Fibroblast of pulmonary artery (primary cell): Measurements from ENCODE around the gene ZNF425.

Source experiments
- DNase-seq: peaks from one replicate; pipeline ENCODE4 v3.0.0-alpha.2; 2010; ENCODE audit warnings: low read depth
- H3K4me3 ChIP-seq: replicated peaks from 2 replicates; pipeline ENCODE4 v1.5.1; 2011; ENCODE audit warnings: low read depth, mild to moderate bottlenecking, control low read depth, low read length, moderate library complexity
- TF ChIP-seq, protein P1 (sequence below): IDR thresholded peaks from 2 replicates; pipeline ENCODE4 v1.5.1; 2011; ENCODE audit warnings: mild to moderate bottlenecking, control low read depth, low read length, inconsistent platforms; ENCODE audit errors: missing control alignments

Gene ZNF425, protein sequence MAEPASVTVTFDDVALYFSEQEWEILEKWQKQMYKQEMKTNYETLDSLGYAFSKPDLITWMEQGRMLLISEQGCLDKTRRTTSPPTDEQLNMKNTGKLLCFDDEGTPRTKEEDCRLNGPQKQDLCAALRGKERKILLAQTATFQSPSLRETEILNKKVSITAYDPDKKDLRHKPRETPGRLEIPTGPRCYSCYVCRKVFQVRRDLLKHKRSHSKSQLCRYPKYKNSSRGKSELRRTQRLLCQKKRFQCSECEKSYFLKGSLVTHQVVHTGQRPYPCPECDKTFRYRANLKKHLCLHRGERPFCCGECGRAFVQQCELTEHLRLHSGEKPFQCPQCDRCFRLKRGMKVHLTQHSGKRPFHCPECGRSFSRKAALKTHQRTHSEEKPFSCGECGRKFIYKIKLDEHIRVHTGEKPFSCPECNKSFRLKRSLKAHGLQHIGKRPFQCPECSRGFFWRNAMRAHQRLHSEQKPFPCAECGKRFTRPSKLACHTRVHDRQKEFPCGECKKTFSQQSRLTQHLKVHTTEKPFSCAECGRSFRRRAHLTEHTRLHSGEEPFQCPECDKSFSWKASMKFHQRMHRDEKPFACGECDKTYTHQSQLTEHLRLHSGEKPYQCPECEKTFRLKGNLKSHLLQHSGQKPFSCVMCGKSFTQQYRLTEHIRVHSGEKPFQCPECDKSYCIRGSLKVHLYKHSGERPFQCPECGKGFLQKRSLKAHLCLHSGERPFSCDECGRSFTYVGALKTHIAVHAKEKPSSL

DNA sequence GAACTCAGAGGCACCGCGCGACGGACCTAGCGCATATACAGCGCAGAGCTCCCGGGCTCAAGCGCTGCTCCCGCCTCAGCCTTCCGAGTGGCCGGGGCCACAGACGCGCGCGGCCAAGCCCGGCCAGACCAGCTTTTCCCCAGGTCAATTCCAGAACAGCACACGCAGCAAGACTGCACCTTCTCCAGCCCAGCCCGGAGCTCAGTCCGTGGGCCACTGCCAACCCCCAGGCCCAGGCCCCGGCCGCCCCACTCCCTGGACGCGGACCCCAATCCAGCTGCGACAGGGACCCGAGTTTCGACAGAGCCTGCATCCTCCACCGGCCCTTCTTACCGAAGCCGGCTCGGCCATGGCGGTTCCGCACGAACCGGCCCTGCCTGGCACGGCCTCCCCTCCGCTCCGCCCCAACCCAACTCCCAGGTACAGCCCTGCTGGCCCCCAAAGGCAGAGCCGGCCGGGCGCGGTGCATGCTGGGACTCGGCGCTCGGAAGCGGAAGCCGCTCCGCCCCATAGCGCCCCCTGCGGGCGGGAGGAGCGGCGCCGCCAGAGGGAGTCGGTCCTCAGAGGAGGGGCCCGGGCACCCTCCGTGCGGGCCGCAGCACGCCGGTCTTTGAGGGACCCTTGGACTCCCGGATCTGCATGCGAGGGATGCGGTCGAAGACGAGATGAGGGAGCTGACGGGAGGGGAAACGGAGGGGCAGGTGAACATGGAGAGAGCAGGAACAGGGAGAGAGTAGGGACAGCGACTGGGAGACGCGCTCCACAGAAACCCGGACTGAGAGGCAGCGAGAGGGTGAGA lies at the start of gene ZNF425:
ZNF425 (minus strand) TSS at position 462 of the 799 bp plus-strand sequence; CDS start at position 351, 111 bp downstream.
- H3K4me3 ChIP-seq, result peak within 1 kb of the TSS; percentile 96
- DNase-seq, result peak; percentile 92
- TF ChIP-seq, protein P1, sequence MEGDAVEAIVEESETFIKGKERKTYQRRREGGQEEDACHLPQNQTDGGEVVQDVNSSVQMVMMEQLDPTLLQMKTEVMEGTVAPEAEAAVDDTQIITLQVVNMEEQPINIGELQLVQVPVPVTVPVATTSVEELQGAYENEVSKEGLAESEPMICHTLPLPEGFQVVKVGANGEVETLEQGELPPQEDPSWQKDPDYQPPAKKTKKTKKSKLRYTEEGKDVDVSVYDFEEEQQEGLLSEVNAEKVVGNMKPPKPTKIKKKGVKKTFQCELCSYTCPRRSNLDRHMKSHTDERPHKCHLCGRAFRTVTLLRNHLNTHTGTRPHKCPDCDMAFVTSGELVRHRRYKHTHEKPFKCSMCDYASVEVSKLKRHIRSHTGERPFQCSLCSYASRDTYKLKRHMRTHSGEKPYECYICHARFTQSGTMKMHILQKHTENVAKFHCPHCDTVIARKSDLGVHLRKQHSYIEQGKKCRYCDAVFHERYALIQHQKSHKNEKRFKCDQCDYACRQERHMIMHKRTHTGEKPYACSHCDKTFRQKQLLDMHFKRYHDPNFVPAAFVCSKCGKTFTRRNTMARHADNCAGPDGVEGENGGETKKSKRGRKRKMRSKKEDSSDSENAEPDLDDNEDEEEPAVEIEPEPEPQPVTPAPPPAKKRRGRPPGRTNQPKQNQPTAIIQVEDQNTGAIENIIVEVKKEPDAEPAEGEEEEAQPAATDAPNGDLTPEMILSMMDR, result peak; percentile 56

DNA sequence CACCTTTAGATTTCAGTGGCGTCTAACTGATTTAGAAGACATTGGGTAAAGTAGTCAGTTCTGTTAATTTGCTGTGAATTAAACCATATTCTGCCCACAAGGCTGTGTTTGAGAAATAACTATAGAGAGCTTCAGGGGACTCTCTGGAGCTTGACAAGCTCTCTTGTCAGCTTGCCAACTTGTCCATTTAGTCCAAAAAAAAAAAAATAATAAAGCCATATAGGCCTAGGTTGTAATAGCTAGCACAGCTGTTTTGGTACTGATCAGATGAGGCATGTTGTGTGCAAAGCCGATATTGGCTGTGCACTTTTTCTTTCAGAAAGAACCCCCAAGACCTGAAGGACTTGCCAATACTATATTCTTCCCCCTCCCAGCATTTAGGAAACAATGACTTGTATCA lies 49.0 kb upstream of the ZNF425 start:
- no peak overlapping the region for H3K4me3 ChIP-seq
- DNase-seq, result no peak
- TF ChIP-seq, protein P1, result no peak

DNA sequence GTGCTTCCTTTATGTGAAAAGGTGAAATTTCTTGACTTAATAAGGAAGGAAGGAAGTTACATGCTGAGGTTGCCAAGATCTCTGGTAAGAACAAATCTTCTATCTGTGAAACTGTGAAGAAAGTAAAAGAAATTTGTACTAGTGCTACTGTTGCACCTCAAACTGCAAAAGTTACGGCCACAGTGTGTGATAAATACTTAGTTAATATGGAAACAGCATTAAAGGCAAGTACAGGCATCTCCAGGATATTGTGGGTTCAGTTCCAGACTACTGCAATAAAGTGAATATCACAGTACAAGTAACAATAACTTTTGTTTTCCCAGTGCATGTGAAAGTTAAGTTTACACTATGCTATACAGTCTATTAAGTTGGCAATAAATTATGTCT lies 46.4 kb upstream of the ZNF425 start:
- TF ChIP-seq, protein P1, result no peak
- no peak overlapping the region for H3K4me3 ChIP-seq
- no peak for DNase-seq

DNA sequence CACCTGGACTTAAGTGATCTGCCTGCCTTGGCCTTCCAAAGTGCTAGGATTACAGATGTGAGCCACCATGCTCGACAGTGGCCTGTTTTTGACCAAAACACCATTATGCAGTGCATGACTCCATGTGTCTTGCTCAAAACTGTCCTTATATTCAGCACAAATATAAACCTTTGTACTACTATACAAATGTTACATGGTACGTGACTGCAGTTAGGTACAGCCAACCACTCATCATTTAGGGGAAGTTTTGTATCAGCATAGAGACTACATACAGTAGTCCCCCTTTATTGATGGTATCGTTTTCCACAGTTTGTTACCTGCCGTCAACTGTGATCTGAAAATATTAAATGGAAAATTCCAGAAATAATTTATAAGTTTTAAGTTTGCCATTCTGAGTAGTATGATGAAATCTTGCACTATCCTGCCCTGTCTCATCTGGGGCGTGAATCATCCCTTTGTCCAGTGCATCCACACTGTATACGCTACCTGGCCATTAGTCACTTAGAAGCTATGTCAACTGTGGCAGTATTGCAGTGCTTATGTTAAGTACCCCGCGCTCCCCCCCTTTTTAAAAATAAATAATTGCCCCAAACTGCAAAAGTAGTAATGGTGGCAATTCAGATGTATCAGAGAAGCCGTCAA lies 45.9 kb upstream of the ZNF425 start:
- peak; percentile 13 for DNase-seq
- H3K4me3 ChIP-seq, result no peak overlapping the region
- TF ChIP-seq, protein P1, result no peak

DNA sequence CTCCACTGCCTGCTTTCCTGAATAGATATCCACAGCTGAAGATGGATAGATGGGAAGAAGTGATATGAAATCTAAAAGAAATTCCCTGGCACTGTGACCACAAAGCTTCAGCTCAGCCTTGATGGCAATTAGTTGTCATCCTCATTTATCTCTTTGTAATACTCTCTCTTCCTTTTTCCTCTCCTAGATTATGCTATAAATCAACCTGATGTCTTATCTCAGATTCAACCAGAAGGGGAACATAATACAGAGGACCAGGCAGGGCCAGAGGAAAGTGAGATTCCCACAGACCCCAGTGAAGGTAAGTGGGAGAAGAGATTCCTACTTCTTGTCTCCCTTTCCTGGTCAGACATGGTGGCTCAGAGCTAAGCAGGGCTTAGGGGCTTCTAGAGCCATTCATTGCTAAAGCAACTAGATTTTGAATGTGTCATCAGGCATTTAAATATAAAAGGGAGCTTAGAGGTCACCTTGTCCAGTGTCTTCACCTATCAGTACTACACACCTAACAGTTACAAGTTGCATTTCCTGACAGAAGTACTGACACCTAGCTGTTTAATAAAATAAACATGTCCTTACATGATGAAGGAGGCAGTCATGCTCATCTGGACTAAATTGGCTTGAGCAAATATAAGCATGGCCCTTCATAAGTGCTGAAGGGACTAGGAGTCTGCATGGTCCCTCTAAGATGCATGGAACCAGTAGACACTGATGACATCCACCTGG lies 40.7 kb upstream of the ZNF425 start:
- TF ChIP-seq, protein P1, result no peak
- no peak overlapping the region for H3K4me3 ChIP-seq
- no peak for DNase-seq

DNA sequence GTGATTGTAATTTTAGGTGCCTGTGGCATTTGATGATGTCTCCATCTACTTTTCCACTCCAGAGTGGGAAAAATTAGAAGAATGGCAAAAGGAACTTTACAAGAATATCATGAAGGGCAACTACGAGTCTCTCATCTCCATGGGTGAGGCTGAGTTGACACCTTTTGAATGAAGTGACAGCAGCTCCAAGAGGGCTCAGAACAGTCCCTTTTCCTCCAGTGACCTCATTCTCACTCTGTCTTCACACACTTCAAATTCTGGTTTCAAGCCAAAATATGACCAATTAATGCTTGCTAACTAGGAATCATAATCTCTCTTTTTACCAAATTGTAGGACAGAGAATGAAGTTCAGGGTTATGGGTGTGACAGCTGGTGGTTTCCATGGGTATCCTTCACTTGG lies 40.0 kb upstream of the ZNF425 start:
- no peak overlapping the region for H3K4me3 ChIP-seq
- DNase-seq, result no peak
- TF ChIP-seq, protein P1, result no peak
